Skin of body (tissue), 2 donors: ENCODE data around the gene DRC7. TPM values are rescaled to one million over a fixed set of nuclear protein-coding genes. Genes with fewer than 3 reads are reported as not detected.
"Not testable (repeated sequence)": the region's sequence is repeated elsewhere in the genome, so short reads cannot be mapped to it uniquely, and the experiment has no call there.

Experiments
- DNase-seq: peaks from one replicate; lab custom pipeline; 2025; lab: John Stamatoyannopoulos, UW
- total RNA-seq: library from RNA; depleted of rRNA; stranded (reverse); fragments of >200 nt; gene quantifications from one replicate; pipeline ENCODE4 v1.2.3, GENCODE V29; 2014

DRC7 gene
- total RNA-seq, 1 donor from 2014 or later, result not detected

GRCh38 chr16:57761957-57762356 lies 67.4 kb downstream of the DRC7 start:
- DNase-seq, result no peak

DNA sequence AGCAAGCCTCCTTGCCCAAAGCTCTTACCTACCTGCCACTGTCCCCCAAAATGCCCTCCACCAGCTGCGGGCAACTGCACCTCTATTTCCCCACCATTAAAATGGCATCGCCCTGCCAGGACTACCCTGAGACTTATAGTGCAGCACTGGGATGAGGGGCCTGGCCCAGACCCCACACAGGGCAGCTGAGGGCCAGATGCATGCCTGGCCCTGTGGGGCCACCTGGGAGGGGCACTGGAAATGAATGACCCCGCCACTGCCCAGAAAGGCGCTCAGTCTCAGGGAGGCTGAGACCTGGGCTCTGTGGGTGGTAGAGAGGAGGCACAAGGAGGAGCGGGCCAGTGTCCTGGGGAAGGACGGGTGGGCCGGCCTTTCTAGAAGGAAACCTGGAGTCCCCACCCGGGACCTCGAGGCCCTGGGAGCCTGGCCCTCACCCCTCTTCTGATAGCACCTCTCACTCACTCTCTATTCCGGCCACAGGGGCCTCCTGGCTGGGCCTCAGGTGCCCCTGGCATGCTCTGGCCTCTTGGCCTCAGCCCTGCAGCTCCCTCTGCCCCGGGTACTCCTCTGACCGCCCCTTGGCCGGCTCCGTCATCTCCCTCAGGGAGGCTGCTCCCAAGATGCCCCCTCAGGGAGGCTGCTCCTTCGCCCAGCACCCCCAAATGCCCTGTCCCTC lies 67.9 kb downstream of the DRC7 start:
- DNase-seq, result no peak

DNA sequence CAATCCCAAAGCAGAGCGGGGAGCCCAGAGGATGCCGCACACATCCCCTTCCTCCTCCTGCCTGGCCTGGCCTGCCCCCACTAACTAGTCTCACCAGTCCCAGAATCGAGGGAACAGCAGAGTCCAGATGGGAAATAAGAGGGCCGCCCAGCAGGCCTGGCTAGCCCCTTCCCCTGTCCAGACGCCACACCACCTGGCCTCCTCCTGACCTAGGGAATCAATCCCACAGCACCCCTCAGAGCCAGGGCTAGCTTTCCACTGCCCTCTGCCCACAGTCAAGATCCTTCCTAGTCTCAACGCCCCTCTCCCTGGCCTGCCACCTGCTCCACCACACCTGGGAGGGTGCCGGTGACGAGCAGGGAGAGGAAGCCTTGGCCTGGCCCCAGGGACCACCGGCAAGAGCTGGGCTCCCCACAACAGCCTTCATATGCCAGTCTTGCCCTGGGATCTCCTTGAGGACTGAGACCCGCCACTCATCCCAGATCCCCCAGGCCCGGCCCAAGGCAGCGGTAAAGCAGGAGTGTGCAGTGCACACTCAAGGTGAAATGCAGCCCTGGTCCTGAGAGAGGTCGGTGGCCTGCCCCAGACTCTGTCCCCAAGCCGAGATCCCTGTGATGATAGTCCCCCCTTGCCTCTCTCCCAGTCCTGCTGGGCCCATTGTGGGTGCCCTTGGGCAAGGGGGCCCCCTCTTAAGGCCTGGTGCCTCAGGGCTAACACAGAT lies 68.8 kb downstream of the DRC7 start:
- no peak for DNase-seq

- DNase-seq, result no peak
Observed at GRCh38 chr16:57764006-57764340, 69.4 kb downstream of the DRC7 start.

DNA sequence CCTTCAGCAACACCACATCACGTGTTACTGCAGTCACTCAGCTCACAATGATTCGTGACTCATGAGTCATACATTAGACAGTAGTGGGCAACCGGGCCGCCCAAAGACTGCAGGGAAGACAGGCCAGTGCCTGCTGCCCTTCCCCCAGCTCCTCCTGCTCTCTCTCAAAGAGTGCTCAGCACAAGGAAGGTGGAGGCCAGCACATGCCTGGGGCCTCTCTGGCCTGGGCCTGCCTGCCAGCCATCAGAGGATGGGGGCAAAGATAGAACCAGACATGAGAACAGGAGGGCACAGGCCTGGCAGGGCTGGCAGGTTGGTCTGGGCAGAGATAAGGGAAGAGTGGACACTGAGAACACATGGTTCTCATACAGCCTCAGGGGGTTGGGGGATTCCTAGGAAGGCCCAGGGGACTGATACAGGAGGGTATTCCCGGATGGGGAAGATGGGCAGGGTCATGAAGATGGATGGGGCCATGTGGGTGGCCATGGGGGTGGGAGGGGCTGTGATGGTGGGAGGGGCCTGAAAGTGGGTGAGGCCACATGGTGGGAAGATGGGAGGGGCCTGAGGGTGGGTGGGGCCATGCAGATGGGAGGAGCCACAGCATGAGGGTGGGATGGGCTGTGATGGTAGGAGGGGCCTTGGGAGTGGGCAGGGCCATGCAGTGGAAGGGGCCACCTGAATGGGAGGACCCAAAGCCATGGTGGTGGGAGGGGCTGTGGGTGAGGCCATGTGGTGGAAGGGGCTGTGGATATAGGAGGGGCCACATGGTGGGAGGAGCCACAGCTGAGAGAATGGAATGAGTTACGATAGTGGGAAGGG lies 69.9 kb downstream of the DRC7 start:
- DNase-seq, result no peak

DNA sequence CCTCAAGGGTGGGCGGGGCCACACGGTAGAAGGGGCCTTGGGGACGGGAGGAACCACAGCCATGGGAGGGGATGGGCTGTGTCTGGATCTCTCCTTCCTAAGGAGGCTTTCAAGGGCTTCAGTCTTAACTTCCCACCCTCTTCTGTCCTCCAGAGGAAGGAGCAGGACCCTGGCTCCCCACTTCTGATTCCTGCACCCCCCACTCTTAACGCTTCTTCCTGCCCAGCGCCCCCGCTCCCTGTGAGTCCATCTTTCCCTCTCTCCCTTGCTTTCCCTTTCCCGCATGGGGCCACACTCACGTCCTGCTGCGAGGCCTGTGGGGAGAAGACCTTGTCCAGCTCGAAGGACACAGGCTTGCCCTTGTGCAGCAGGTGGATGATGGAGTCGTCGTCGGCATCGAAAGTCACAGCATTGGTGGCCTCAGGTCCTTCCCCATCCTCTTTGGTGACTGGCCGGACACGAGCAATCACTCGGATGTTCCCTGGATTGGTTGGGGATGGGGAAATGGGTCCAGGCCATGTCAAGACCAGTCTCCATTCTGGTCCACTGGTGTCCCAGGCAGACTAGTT lies 70.6 kb downstream of the DRC7 start:
- no peak for DNase-seq

GRCh38 chr16:57766714-57767348 lies 72.2 kb downstream of the DRC7 start:
- no peak for DNase-seq

GRCh38 chr16:57769541-57770145 lies 75.0 kb downstream of the DRC7 start:
- no peak for DNase-seq

- DNase-seq, result no peak
Observed at GRCh38 chr16:57770361-57770760, 75.8 kb downstream of the DRC7 start.

DNA sequence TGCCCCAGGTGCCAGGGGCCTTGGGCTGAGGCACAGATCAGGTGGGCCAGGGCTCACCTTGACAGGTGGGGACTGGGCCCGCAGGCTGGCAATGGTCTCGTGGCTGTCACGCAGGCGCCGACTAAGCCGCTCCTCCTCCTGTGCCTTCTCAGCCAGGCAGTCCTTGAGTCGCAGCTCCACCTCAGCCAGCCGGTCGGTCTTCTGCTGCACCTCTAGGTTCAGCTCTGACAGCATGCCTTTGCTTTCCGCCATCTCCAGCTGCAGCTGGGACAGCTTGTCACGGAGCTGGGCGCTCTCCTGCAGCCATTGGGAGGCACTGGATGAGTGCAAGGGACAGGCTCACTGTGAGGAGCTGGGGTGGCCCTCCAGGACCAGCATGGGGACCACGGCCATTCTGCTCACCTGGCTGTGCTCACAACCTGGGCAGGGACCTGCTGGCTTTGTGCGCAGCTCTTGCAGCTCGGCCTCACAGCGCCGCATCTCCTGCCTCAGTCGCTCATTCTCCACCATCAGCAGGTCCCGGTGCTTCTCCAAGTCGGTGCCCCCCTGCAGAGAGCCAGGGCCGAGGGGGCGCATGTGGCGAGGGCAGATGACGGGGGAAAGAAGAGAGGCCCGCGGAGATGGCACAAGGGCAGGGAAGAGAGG lies 76.7 kb downstream of the DRC7 start:
- DNase-seq, result no peak

GRCh38 chr16:57773019-57773418 lies 78.4 kb downstream of the DRC7 start:
- DNase-seq, result no peak

DNA sequence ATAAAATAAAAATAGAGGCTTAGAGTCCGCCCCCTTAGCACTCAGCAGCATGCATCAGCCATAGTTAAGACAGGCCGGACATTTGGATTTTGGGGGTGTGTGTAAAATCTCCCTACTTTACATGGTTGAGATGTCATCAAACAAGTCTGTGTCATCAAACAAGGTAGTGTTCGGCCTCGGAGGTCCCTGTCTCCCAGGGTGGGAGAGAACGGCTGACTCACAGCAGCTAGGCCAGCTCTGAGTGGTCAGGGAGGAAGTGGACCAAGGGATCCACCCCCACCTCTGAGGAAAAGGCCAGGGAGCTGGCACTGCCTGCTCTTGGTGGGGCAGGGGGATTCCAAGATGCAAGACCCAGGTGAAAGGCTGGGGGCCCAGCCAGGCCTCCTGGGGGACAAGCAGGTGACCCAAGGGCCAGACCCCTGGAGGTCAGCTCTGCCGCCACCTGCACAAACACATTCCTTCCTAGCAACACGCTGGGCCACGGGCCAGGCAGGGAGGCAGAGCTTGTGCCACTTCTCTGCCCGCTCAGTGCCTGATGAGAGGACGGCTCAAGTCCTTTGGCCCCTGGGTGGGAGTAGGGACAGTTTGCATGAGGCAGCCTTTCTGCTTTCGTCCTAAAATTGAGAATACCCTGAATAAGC lies 79.2 kb downstream of the DRC7 start:
- no peak for DNase-seq

GRCh38 chr16:57774705-57775285 lies 80.2 kb downstream of the DRC7 start:
- no peak for DNase-seq

- DNase-seq, result no peak
Observed at GRCh38 chr16:57775661-57776469, 81.3 kb downstream of the DRC7 start.

DNA sequence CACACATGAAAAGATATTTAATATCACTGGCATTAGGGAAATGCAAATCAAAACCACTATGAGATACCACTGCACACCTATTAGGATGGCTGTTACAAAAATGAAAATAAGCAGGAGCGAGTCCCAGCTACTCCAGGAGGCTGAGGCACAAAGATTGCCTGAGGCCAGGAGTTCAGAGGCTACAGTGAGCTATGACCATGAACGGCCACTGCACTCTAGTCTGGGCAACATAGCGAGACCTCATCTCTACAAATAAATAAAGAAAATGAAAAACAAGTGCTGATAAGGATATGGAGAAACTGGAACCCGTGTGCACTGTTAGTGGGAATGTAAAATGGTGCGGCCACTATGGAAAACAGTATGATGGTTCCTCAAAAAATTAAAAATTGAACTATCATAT lies 84.1 kb downstream of the DRC7 start:
- DNase-seq, result no peak

DNA sequence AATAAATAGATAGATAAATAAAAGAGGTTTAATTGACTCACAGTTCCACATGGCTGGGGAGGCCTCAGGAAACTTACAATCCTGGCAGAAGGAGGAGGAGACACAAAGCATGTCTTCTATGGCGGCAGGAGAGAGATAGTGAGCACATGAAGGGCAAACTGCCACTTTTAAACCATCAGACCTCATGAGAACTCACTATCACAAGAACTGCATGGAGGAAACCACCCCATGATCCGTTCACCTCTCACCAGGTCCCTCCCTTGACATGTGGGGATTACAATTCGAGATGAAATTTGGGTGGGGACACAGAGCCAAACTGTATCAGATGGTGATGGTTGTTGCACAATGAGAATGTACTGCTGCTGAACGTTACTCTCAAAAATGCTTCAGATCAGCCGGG lies 85.2 kb downstream of the DRC7 start:
- DNase-seq, result not testable (repeated sequence)

GRCh38 chr16:57781349-57781740 lies 86.7 kb downstream of the DRC7 start:
- no peak for DNase-seq
